HG02610 (cell line): ENCODE data around the gene PLXNA4.
"Not testable (repeated sequence)": the region's sequence is repeated elsewhere in the genome, so short reads cannot be mapped to it uniquely, and the experiment has no call there.

ENCODE experiments used
- ATAC-seq: cut with Tn5 transposase; IDR thresholded peaks from one replicate; pipeline ENCODE4 v1.9.1; 2021; ENCODE audit warnings: mild to moderate bottlenecking, moderate library complexity; ENCODE audit not compliant: unreplicated experiment

PLXNA4 gene

GRCh38 chr7:132398253-132398925 is 177.9 kb downstream of the PLXNA4 start:
- no peak for ATAC-seq

- no peak for ATAC-seq
Measured at GRCh38 chr7:132397070-132397469, 179.2 kb downstream of the PLXNA4 start.

- no peak for ATAC-seq
Measured at GRCh38 chr7:132395361-132395760, 180.9 kb downstream of the PLXNA4 start.

DNA sequence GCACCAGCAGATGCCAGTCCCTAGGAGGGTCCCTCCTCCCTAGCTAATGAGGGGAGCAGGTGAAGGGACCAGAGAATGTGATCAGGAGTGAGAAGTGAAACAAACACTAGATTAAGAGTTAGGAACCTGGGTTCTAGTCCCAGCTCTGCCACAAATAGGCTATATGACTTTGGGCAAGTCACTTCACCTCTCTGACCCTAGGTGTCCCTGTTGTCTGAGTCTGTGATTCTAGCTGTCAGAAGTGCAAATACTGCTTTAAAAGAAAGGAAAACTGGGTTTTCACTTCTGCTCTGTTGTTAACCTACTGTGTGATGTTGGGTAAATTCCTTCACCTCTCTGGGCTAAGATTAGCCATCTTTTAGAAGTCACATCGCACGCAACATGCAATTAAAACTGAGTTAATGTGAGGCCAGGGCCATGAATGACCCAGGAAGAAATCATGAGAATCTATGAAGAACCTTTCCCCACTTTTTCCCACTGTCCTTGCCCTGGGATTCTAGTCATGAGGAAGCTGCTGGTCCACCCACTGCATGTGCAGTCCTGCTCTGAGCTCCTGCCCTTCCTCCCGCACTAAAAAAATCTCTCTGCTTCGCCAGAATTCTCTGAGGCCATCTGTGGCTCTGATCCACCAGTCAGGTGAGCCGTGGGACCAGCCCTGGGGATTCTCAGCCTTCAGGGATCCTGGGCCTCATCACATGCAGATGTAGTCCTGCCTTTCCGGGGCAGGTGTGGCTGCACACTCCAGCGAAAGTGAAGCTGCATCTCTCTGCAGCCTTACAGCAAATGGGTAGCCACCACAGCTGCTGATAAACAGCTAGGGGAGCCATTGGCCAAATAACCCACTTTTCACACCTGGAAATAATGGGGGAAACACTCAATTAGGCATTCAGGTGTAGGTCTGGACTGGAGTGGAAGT is 181.7 kb downstream of the PLXNA4 start:
- ATAC-seq: no peak

- ATAC-seq: no peak
Measured at GRCh38 chr7:132393789-132394261, 182.4 kb downstream of the PLXNA4 start.

DNA sequence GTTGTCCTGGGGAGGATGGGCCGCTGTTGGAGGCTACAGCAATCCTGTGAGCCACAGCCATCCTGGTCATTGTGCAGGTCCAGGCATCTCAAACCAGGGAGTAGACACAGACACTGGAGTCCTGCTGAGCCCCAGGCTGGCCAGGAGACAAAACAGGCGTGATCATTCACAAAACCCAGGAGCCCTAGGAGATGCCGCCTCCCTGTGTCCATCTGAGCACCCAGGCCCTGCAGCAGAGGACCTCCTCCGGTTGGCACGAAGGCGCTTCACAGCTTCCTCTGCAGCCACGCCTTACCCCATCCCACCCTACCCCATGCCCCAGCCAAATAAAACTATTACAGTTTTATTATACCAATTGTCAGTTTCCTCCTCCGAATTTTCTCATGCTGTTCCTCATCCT is 183.6 kb downstream of the PLXNA4 start:
- no peak for ATAC-seq

- no peak for ATAC-seq
Measured at GRCh38 chr7:132390705-132391104, 185.6 kb downstream of the PLXNA4 start.

- not testable (repeated sequence) for ATAC-seq
Measured at GRCh38 chr7:132390049-132390448, 186.2 kb downstream of the PLXNA4 start.

- ATAC-seq: no peak
Measured at GRCh38 chr7:132388688-132389087, 187.6 kb downstream of the PLXNA4 start.

DNA sequence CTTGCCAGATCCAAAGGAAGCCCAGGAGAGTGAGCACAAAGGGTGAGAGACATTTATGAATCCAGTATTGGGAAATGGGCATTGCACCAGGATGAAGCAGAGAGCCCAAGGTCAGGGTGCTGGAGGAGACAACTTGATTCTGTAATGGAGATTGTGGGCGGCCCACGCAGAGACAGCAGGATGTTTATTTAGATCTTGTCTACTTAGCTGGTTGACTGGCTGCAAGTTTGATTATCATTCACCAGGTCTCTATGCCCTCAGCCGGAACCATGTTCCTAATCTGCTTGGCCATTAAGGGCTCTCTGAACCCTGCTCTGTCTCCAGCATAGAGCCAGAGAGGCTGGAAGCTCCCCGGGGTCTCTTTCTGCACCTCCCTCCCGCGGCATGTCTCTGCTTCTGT is 188.7 kb downstream of the PLXNA4 start:
- ATAC-seq: no peak

DNA sequence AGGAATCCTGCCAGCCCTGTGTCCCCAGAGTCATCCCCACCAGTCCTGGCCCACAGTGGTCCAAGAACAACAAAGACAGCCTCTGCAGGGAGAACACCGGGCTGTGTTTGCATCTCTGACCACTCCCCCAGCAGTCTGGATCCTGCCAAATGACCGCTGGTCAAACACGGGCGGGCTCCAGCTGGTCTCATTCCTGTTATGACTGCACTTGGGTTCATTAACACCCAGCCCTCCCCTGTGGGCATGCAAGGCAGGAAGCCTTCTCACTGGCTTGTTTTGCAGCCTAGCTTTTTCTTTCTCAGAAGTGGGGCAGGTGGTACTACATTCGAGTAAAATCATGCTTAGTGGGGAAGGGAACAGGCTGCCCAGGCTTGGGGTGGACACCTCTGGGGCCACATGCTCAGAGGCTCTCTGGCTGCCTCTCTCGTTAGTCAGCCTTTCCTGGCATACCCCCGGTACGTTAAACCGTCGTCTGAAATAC is 190.0 kb downstream of the PLXNA4 start:
- no peak for ATAC-seq

- ATAC-seq: no peak
Measured at GRCh38 chr7:132383962-132384361, 192.3 kb downstream of the PLXNA4 start.

DNA sequence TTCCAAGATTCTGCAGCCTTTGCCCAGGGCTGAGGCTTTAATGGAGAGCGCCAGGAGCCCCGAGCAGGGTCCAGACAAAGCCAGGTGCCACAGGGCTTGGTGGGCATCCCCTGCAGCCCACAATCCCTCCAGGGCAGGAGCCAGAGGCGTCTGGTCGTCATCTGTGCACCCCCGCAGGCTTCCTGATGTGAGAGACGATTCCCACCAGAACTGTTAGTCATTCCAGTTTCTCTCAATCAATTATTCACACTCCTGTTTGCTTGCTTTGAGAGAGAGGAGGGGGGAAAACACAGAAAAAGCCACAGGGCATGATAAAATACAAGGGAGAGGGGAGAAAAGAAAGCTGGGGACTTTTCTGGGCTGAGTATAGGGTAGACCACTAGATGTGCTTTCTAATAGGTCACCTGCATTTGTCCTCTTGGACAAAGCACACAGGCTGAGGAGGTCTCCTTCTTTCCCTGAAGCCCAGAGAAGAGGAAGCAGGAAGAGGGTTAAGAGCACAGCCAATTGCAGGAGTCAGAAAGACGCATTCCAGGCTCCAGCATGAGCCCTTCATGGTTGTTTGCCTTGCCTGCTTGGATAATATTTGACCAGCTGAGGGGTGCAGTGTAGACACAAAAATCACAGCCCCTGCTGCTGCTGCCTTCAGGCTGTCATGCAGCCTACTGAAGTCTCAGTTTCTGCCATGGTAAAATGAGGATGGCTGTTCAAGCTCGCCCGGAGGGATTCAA is 194.4 kb downstream of the PLXNA4 start:
- no peak for ATAC-seq

DNA sequence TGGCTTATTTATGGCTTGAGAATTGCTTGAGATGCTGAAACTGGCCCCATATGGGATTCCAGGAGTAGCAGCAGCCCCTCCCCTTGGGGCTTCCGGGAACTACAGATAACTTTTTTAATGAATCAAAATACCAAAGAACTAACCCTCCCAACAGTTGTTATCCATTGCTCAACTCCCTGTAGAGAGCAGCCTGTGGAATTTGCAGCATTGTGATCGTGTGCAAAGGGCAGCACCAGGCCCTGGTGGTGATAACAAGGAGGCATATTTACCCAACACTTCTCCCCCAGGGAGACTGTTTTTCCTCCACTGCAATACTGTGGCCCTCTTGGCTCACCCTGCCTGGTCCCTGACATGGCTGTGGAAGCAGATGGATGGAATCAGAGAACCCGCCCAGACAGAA is 196.2 kb downstream of the PLXNA4 start:
- ATAC-seq: no peak

DNA sequence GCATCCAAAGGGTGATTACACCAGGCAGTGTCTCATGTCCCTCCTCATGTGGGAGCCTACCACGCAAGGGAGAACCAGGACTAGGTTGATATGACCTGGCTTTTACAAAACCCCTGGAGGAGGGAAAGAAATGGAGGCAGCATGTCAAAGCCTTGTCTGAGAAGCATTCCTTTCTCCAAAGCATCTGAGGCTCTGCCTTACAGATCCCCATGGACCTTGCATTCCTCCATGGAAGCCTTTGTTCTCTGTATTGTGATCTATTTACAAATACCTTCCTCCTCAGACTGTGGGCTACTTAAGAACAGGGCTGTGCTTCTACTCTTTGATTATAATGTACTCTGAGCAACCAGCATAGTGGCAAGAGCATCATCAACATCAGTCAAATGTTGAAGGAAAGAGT is 197.0 kb downstream of the PLXNA4 start:
- ATAC-seq: no peak

DNA sequence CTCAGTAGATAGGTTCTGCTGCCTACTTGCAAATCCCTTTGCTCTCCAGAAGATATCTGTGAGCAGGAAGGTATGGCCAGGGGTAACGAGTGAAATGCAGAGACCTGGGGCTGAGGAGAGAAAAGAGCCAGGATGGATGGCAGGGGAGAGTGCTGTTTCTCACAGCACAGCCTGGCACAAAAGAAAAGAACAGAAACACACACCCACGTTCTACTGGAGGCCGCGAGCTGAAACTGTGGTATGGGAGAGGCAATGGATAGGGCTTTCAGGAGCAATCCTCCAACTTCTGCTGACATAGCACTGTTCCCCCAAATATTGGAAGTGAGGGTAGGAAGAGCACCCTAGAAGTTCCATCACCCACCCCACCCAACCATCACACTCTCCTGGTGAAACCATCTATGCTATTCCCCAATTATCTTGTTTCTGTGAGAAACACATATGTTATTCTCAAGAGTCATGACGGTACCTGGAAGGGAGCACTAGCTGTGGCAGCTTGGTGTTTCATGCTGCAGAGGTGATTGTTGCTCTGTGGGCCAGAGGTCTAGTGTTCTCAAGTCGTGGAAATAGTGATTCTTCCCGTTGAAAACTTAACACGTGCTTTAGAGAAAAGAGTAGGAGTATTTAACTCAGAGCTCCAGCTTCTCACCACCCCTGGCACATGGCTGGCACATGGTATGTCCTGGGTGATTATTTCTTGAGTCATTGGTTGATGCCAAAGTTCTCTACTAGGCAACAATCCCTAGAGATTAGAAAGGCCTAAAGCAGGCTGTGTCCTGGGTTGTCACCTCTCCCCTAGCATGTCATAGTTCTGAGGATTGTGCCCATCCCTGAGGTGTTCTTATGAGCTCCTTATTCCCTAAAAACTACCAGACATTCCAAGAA is 198.3 kb downstream of the PLXNA4 start:
- ATAC-seq: no peak

GRCh38 chr7:132377015-132377414 is 199.3 kb downstream of the PLXNA4 start:
- ATAC-seq: no peak

DNA sequence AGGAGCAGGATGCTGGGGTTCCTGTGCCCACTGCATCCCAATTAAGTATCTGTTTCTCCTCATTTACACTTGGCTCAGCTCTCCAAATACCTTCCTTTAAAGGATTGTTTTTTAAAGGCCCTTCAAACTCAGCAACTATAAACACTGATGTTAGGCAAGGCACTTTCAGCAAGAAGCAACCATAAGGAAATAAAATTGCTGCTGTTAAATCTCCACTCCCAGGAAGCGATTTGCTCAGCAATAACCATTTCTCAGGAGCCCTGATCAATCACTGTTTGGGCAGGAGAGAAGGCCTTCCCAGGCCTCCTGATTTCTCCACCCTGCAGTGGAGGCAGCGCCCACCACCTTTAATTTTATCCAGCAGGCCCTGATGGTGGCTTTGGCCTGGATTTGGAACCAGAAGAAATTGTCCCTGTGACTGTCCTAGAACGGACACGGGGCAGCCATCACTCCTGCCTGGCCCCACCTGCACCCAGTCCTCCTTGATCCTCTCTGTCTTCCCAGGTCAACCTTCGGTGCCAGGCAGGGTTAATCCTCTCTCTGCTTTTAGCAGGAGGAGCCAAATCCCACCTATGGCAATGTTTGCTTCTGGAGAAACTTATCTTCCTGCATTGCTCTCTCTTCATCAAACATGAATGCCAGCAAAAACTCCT is 199.8 kb downstream of the PLXNA4 start:
- no peak for ATAC-seq

- no peak for ATAC-seq
Measured at GRCh38 chr7:132373879-132374278, 202.4 kb downstream of the PLXNA4 start.

- no peak for ATAC-seq
Measured at GRCh38 chr7:132373041-132373440, 203.2 kb downstream of the PLXNA4 start.
